NCI-H446 (cell line): ENCODE data around the gene NFYB.
"Not testable (repeated sequence)": the region's sequence is repeated elsewhere in the genome, so short reads cannot be mapped to it uniquely, and the experiment has no call there.

Experiments
- DNase-seq, 2 experiments: peaks; one replicate each; lab custom pipeline; 2025; lab: John Stamatoyannopoulos, UW

NFYB gene

DNA sequence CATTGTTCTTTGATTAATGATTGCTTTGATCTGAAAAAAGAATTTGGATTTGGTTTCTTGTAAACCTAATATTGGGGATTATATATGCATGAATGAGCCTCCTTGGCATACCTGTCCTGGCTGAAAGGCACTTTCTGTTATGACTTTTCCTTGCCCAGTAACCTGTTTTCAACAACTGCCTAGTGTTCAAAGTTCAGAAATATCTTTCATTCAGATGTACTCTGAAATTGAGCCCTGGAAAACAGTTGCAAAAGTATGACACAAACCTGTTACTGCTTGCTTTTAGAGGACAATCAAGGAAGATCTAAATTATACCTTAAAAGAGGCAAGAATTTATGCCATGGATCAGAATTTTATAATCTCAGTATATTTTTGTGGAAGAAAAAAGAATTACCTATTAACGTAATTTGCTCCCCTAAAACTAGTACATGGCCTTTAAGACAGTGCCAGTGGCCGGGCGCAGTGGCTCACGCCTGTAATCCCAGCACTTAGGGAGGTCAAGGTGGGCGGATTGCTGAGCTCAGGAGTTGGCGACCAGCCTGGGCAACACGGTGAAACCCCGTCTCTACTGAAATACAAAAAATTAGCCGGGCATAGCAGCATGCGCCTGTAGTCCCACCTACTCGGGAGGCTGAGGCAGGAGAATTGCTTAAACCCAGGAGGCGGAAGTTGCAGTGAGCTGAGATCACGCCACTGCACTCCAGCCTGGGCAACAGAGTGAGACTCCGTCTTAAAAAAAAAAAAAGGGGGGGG, 23.0 kb downstream of the NFYB start:
- not testable (repeated sequence) for DNase-seq

DNA sequence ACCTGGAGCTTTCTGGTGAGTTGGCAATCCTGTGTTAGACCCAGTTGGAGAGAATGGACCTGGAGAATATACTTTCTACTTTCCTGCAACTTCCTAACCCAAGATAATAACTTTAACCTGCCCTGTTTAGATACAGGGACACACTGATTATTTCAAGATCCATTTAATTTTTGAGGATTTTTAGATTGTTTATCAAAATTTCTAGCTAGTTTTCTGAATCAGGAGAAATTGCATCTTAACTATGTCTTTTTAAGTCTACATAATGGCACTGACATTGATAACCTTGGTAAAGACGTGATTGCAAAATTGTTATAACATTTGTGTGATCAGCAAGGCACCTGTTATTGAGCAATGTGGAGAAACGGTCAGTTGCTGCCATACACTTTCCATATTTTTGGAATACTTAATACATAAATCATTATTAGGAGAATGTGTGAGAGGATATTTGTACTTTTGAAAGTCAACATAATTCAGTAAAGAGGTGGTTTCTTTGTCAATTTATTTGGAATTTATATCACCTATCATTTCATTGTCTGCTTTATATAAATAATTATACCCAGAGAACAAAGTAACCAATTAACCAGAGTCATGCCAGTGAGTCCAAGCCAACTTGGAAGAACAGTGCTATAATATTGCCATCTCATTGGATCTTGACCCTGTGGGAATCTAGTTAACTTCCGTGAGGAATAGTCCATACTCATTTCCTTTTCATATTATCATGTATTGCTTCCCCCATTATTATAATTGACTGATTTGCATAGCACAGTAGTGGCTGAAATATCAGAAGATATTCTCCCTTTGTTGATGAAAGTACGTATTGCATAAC, 28.4 kb downstream of the NFYB start:
- no peak for DNase-seq

DNA sequence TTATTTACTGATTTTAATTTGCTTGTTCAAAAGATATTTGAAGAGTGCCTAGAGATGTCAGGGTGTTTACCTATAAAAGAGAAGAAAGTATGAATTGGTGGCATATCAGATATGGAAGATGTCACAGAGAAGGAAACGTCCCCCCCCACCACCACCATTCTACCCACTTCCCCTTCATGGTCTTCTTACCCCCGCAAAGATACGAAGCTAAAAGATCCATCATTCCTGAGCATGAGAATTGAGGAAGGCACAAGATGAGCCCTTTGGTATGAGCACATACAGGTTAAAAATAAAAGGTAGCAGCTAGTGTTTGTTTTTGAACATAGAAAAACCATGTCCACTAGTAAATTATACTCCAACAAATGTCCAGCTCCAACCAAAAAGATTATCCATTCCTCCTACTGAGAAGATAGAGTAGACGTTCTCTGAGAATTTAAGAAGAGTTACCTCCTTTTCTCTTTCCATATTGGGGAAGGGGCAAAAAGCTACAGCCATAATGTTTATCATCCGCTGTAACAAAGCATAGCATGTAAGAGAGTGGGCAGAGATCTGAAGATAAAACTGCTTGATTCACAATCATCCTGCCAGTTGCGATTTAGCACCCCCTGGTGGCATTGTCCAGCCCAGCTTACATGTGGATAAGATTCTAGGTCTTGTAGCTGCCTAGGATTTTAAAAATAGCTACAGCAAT, 29.1 kb downstream of the NFYB start:
- peak; percentile 60 to 77 for DNase-seq

DNA sequence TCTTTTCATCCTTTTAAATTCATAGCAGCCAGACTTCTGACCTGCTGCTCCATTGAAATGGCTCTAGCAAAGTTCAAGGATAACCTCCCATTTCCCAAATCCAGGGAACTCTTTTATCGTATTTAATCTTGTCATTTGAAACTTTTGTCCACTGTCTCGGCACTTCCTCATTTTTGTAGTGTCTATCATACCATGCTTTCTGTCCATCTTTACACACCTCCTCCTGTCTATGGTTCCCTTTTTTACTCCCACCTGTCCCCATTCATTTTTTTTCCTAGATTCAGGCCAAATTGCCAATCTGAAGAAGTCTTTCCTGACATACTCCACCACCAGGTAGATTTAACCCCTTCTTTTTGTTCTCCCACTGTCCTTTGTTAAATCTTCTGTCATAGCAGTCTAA, 31.0 kb downstream of the NFYB start:
- DNase-seq = no peak

DNA sequence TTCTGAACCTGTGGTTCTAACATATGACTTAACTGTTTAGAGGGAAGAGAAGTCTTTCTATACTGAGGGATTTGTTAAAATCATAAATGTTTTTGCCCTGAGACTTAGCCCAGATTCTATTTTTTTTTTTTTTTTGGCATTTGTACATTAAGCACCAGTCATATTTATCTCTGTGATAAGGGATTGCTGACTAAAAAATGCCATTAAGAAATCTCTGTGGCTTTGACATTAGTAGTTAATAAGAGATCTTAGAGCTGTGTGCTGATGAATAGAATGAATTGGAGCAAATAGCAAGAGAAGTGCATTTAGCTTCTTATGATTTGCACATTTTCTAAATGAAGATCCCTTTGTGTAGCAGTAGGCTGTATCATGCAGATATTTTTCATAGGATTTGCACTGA, 32.5 kb downstream of the NFYB start:
- DNase-seq = no peak

DNA sequence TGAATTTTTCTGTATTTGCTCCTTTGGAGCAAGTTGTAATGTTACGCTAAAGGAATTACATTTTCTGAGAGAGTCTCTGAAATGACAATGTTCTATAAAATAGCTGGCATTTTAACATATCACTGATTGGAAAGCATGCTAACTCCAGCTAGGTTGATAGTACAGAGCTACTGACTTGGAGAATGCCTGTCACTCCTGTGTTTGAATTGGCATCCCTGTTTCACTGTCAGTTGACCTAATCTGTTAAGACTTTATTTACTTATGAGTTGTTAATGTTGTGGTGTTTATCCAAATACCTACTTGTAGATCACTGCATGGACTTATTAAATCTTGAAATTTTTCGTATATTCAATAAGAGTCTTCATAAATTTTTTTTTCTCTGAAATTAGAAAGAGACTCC, 40.1 kb downstream of the NFYB start:
- no peak for DNase-seq

DNA sequence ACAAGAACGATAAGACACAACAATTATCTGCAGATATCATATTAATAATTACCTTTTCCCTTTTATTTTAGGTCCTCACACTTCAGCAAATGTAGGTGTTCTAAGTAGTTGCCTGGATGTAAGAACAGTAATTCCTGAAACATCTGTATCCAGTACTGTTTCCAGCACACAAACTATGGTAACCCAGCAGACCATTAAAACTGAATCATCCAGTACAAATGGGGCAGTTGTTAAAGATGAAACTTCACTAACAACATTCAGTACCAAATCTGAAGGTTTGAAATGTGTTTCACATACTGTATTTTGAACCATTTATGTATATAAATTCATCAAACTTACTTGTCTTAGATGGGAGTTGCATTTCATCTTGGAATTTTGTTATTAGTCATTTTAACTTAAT, 42.7 kb downstream of the NFYB start:
- no peak for DNase-seq

DNA sequence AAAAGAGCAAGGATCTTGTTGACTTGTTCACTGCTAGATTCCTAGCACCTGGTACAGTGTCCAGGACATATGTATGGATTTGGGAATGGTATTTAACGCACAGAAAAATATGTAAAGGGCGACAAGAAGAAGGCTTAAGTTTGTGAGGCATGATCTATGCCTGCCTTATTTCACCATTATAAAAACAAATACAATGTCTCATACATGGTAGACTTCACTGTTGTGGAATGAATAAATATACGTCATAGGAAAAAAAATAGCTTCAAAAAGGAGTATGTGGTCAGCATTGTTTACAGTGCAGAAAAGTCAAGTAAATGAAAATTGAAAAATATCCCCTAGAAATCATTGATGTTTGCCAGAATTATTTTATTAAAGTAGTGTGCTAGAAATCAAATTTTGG, 43.7 kb downstream of the NFYB start:
- DNase-seq = no peak

DNA sequence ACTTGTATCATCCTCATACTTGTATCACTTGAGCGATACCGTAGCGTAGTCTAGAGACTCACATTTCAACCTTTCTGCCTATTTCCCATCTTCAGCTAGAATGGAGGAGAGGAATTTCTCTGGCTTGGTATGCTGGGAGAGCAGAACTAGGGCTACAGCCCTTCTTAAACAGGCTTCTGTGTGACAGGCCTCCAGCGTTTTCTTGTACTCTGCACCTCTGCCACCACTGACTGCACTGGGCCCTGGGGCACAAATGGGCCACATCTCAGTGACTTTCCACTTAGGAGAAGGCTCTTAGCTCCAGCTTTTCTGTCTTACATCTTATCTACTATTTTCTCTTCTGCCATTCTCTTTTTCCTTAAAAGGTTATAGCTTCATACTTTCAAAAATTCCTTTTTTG, 46.9 kb downstream of the NFYB start:
- no peak for DNase-seq

DNA sequence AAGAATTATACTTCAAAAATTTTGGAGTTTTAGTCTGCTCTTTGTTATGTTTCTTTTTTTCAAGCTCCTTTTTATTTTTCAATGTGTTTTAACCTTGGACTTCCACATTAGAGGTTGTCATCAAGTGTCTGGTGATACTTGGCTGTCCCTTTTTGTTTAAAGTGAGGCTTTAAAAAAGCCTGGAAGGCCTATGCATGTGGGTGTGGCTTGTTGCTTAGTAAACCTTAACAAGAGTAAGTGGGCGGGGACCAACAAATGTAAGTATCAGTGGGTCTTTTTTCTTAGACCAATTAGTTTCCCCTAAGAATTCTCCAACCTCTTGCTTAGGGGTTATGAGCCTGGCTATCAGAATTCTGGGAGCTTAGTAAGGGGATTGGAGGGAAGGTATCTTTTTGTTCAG, 47.3 kb downstream of the NFYB start:
- no peak for DNase-seq

DNA sequence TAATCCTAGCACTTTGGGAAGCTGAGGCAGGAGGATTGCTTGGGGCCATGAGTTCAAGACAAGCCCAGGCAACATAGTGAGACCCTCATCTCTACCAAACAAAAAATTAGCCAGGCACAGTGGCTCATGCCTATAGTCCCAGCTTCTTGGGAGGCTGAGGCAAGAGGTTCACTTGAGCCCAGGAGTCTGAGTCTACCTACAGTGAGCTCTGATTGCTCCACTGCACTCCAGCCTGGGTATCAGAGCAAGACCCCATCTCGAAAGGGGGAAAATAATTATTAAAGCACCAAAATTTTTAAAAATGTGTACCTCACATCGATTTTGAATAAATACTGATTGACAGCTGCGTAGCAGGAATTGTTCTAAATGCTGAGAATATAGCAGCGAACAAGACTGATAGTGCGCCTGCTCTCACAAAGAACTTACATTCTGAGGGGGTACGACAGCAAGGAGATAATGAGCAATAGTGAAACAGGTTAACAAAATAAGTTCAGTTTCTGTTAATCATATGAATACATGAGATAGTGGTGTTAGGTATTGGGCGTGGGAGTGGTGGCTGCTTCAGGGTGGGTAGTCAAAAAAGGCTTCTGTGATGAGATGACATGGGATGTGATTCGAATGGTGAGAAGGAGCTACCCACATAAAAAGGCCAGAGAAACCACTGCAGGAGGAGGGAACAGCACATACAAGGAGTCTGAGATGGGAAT, 54.1 kb downstream of the NFYB start:
- no peak for DNase-seq

DNA sequence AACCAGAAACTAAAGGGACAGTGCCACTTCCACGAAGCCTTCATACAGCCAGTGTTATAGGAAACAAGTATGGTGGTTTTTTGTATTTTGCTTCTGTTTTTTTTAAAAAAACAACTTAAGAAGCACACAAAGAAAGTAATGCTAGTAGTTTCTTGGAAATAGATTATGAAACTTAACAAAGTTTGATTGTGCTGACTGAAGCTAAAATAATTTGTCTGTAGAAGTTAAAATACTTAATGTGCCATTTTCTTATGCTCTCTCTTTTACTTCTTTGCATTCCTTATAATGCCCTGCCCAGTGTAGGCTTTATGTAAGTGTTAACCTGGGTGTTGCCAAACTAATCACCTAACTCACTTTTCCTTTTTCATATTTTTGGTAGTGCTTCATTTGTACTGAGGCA, 57.2 kb downstream of the NFYB start:
- DNase-seq = no peak

DNA sequence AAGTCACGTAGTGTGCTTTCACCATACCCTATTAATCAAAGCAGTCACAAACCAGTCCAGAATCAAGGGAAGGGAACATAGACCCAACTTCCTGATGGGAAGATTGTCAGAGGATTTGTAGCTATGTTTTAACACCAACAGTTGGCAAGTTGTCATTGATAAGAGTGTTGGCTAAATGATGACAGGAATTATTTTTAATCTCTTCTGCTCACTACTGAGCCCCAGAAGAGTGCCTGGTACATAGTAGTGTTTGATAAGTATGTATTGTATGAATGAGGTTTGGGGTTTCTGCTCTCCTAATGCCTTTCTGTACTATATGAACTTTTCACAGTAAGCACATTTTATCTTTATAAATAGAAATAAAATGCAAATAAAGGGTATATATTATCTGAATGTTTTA, 59.0 kb downstream of the NFYB start:
- DNase-seq = no peak

DNA sequence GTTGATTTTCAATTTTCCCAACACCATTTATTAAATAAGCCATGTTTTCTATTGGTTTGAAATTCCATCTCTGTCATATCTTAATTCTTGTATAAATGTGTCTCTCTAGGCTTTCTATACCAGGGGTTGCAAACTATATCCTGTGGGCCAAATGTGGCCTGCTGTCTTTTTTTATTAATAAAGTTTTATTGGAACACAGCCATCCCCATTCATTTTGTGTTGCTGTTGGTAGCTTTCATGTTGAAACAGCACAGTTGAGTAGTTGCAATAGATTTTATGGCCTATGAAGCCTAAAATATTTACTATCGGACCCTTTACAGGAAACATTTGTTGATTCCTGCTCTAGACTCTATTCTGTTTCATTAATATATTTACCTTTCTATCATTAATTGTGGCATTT, 64.3 kb downstream of the NFYB start:
- DNase-seq = no peak

DNA sequence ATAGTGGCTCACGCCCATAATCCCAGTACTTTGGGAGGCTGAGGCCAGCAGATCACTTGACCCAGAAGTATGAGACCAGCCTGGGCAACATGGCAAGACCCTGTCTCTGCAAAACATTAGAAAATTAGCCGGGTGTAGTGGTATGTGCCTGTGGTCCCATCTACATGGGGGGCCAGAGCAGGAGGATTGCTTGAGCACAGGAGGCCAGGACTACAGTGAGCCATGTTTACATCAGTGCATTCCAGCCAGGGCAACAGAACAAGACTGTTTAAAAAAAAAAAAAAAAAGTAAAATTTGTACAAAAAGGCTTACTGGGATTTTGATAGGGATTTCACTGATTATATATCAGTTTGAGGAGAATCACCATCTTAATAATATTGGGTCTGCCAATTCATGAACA, 65.9 kb downstream of the NFYB start:
- DNase-seq = no peak
